ENCODE measurements around the gene PPP2R3C.
"Not testable (repeated sequence)": the region's sequence is repeated elsewhere in the genome, so short reads cannot be mapped to it uniquely, and the experiment has no call there.

Gene PPP2R3C

DNA sequence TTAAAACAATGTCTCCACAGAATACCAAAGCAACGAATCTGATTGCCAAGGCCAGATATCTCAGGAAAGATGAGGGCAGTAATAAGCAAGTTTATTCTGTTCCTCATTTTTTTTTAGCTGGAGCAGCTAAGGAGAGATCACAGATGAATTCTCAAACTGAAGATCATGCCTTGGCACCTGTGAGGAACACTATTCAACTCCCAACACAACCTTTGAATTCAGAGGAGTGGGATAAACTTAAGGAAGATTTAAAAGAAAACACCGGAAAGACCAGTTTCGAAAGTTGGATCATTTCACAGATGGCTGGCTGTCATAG, 1.6 kb upstream of the PPP2R3C start:
- no peak for DNase-seq

DNA sequence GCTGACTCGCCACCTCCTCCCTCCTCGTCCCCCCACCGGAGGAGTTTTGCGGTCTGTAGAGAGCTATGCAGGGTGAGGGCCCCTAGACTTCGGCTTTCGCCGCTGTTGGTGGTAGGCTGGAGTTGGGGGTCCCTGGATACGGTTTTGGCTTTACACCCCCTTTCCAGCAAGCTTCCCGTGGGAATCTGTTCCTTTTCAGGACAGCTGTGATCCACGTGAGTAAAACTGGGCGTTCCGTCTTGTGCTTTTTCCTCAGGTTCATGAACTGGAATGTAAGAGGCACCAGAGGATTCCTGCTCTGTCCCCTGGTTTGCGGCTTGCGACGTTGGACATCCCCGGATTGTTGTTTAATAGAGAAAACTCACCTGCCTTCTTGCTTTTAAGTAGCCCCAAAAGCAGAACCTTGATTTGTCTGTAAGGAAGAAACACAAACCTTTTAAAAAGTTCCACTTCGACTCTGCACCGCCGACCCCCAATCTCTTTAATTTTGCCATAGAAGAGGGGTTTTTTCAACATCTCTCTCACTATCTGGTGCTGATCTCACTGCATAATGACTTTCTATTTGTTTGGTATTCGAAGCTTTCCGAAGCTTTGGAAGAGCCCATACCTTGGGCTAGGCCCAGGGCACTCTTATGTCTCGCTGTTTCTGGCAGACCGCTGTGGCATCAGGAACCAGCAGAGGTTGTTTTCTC, 1.1 kb upstream of the PPP2R3C start:
- peak; percentile 45 to 69 for DNase-seq

DNA sequence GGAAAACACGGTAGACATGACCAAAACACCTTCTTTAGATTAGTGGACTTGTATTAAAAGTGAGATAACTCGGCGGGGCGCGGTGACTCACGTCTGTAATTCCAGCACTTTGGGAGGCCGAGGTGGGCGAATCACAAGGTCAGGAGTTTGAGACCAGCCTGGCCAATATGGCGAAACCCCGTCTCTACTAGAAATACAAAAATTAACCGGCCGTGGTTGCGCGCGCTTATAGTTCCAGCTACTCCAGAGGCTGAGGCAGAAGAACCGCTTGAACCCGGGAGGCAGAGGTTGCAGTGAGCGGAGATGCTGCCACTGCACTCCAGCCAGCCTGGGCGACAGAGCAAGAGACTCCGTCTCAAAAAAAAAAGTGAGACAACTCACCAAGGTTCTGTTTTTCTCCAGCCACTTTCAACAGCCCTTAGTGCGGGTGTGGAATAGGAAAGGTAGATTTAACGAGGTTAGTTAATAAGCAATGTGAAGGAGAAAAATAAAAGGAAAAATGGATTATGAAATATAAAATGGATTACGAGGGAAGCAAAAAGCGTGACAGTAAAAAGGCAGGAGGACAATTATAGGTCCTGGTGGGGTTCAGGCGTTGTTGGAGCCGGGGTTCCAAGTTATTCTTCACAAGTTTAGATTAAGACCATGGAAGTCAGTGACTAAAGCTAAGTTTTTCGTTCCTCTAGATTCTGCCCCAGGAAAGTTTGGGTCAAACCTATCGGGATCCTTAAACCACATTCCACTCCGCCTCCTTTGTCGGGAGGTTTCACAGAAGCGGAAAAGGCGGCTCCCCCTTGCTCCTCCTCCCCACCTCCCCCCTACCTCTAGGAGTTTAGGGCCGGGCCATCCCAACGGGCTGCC, 534 bp downstream of the PPP2R3C start:
- DNase-seq: peak in 1 of 2 experiments; percentile 31

DNA sequence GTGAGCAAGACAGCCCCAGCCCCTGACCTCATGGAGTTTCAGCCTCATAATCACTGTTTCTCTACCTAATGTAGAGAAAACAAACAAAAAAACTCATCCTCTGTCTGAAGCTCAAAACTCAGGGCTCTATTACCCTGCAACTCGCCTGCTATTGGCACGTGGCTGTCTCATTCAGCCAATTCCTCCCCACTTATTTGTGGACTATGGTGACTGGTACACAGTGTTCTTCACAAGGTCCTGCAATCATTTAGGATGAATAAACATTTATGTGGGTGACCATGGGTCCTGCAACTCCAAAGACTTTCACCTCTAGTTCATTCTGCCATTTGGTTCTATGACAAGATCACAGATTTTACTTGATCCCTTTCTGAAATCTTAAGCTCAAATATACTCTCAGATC, 4.7 kb downstream of the PPP2R3C start:
- no peak for DNase-seq

DNA sequence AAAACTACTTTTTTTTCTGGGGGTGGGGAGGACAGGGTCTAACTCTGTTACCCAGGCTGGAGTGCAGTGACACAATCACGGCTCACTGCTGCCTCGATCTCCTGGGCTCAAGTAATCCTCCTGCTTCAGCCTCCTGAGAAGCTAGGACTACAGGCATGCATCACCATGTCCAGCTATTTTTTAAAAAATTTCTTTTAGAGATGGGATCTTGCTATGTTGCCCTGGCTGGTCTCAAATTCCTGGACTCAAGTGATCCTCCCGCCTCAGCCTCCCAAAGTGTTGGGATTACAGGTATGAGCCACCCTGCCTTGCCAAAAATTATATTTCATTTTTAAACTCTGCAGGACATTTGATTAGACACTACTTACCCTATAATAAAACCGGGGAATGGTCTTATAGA, 5.5 kb downstream of the PPP2R3C start:
- no peak for DNase-seq

DNA sequence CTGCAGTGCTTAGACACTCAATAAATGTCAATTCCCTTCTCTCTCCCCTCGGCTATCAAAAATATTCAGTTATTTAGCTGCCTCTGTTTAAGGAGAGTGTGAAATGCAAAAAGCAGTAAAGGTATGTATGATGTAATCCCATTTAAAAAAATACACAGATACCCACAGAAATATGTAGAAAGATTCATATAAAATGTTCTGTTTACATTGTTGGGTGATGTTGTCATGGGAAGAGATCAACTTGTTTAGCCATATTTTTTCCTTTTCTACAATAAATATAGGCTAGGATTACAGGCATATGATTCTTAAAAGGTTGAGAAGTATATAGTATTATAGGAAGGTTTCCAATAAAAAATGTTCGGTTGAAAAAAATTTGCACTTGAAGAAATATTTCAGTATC, 7.8 kb downstream of the PPP2R3C start:
- DNase-seq: no peak

DNA sequence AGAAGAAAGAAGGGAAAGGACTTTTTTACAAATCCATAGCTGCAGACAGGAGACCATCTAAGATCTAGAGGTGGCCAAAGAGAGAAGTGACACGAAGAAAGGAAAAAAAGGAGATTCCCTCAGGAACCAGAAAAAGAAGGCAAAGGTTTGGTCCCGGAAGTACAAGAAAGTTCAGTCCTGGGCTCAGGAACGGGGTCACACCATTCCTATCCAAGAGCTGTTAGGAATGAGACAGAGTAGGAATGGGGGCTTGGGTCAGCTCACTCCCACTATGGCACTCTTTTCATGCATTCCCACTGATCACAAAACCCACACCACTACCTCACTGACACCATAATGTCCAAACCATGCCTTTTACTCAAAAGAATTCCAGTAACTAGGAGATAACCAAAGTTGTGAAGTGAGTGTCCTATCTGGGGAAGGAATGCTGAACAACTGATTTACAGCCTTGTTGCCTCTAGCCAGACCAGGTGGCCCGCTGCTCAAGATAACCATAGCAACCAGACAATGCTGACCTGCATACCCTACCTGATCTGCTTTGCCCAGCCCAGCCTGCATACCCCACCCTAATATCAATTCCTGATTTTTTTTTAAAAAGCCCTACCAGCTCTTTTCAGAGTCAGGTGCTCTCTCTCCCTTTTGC, 8.4 kb downstream of the PPP2R3C start:
- no peak for DNase-seq

DNA sequence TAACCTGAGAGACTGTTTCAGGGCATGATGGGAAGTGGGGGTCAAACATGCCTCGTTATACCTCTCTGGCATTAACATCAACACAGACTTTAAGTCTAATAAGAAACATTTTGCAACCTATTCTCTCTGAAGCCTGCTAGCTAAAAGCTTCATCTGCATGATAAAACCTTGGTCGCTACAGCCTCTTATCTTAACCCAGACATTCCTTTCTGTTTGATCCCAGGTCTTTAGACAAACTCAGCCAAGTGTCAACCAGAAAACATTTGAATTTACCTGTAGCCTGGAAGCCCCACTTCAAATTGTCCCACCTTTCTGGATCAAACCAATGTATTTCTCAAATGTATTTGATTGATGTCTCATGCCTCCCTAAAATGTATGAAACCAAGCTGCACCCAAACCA, 9.1 kb downstream of the PPP2R3C start:
- DNase-seq: no peak

DNA sequence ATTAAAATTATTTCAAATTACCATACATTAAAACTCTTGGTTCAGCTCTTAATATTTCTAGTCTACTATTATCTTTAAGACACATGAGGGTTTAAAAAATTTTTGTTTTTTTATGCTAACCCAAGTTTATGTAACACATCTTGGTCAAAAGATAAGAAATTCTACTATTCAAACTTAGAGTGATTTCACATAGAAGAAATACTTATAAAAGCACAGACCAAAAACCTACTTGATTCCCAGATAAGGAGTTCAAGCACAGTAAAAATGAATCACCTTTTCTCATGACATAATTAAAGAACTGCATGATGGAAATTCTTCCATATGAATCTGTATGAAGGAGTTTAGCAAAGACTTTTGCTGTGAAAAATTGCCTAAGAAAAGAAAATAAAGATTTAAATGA, 13.9 kb downstream of the PPP2R3C start:
- no peak for DNase-seq

DNA sequence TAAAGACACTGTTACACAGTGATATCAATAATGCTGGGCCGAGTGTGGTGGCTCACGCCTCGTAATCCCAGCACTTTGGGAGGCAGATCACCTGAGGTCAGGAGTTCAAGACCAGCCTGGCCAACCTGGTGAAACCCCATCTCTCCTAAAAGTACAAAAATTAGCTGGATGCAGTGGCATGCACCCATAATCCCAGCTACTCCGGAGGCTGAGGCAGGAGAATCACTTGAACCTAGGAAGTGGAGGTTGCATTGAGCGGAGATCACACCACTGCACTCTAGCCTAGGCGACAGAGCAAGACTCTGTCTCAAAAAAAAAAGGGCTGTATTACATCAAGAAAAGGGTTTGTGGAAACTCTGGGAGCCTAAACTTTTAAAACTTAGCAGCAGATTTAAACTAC, 27.1 kb downstream of the PPP2R3C start:
- not testable (repeated sequence) for DNase-seq

DNA sequence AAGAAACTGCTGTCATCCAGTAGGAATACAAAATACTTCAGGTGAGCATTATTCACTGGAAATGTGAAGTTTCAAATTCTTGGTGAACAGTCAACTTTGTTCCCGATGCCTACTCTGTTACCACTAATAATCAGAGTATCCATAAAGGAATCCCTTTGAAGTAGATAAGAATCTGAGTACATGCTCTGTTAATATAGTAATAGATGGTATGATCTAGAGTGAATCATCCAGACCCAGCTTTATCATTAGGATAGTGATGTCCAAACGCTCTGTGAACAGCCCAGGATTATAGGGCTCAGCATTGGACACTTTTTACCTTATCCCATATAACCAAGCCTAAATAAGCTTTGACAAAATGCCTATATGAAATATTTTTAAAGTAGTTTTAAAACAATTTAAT, 33.3 kb downstream of the PPP2R3C start:
- DNase-seq: no peak

DNA sequence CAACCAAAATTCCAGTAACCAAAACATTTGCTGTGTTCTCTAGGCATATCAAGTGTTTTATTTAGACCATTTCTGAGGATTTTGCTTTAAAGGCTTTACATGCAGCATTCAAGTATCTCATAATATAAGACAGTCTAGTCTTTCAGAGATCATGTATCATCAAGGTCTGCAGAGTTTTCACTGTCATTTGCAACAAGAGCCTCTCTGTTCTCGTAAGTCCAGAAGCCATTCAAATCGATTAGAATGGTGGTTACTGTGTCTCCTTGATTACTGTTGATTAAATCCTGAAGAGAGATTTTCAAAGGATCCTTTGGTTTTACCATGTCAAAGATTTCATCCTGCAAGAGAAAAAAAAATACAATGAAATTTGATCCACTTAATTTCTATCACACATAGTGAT, 36.3 kb downstream of the PPP2R3C start:
- DNase-seq: no peak

DNA sequence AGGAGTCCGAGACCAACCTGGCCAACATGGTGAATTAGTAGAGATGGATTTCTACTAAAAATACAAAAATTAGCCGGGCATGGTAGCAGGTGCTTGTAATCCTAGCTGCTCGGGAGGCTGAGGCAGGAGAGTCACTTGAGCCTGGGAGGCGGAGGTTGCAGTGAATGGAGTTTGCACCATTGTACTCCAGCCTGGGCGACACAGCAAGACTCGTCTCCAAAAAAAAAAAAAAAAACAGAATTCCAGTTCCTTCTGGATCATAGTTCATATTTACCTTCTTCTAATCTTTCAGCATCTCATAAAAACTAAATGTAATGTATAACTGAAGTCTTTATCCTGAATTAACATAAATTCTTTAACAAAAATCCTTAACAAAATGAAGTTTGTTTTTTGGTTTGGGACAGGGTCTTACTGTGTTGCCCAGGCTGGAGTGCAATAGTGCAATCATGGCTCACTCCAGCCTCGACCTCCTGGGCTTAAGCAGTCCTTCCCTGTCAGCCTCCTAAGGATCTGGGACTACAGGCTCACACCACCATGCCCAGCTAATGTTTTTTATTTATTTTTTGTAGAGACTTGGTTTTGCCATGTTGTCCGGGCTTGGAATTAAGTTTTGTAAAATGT, 38.1 kb downstream of the PPP2R3C start:
- DNase-seq: no peak

DNA sequence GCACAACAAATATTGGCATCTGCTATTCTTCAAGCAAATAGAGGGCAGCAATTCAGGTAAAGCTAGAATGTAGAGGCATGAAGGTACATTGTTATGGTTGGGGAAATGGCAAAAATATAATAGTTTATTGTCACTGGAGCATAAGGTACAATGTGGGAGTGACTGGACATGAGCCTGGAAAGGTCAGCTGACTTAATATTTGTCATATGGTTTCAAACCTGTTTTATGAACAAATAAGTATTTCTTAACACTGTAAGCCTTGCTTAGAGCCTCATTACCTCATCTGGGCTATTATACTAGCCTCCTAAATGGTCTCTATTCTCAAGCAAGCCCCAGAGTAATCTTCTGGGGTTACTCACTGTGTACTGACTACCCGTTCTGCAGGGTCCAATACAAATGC, 42.0 kb downstream of the PPP2R3C start:
- DNase-seq: no peak

DNA sequence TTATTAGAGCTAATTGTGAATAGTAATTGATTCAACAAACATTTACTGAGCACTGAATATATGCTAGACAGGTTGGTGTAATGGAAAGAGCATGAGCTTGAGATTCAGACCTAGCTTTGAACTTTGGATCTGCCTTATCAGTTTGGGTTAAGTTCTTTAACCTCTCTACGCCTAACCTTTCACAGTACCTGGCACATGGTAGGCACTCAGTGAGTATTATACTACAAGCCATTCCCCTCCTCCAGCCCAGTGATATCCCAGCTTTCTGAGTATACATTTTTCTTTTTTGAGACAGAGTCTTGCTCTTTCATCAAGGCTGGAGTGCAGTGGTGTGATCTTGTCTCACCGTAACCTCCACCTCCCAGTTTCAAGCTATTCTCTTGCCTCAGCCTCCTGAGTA, 43.7 kb downstream of the PPP2R3C start:
- no peak for DNase-seq

DNA sequence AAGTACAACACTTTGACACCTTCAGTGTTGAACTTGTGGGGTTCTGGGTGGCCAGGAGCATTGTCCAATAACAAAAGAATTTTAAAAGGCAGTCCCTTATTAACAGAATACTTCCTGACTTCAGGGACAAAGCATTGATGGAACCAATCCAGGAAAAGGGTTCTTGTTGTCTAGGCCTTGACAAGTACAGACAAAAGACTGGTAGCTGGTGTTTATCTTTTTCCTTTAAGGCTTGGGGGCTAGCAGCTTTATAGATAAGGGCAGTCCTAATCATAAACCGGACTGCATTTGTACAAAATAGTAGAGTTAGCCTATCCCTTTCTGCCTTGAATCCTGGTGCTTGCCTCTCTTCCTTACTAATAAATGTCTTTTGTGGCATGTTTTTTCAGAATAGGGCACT, 48.3 kb downstream of the PPP2R3C start:
- no peak for DNase-seq

DNA sequence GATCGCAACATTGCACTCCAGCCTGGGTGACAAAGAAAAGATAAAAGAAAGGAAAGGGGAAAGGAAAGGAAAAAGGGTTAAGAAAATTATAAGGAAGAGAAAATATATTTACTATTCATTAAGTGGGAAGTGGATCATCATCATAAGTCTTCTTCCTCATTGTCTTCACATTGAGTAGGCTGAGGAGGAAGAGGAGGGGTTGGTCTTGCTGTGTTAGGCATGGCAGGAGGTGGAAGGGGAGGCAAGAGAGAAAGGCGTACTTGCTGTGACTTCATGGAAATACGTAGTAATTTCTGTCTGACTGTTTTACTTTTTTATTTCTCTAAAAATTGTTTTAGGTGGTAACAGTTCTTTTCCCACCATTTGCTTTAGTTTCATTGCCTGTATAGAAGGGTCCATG, 49.6 kb downstream of the PPP2R3C start:
- DNase-seq: no peak

DNA sequence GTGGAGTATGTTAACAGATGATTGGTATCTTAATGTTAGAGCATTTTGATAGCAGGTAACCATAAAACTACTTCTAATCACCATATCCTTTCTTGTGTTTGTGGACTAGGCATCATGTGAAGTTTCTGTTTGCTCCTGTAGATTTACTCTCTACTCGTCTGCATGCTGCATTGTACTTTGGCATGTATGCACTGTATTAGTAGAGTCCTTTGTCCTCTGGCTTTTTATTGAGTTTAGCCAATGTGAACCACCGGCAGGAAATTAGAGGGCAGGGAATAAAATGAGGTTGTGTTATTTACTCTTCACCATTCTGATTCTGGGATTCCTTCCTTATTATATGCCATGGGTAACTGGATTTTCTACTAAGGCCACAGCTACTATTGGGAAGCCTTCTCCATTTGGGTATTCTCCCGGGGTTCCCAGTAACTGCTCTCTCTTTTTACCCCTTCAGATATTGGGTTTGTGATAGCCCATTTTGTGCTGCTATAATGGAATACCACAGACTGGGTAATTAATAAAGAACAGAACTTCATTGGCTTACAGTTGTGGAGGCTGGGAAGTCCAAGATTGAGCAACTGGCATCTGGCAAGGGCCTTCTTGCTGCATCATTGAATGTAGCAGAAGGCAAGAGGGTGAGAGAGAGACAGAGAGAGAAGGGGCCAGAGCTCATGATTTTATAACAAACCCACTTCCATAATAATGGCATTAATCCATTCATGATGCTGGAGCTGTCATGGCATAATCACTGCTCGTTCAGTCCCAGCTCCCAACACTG, 53.4 kb downstream of the PPP2R3C start:
- no peak for DNase-seq

DNA sequence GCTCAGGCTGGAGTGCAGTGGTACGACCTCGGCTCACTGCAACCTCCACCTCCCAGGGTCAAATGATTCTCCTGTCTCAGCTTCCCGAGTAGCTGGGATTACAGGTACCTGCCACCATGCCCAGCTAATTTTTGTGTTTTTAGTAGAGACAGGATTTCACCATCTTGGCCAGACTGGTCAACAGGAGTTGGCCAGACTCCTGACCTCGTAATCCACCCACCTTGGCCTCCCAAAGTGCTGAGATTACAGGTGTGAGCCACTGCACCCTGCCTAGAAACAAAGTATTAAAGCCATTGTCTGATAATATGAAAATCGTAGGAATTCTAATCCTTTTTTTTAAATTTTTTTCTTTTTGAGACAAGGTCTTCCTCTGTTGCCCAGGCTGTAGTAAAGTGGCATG, 56.1 kb downstream of the PPP2R3C start:
- not testable (repeated sequence) for DNase-seq

DNA sequence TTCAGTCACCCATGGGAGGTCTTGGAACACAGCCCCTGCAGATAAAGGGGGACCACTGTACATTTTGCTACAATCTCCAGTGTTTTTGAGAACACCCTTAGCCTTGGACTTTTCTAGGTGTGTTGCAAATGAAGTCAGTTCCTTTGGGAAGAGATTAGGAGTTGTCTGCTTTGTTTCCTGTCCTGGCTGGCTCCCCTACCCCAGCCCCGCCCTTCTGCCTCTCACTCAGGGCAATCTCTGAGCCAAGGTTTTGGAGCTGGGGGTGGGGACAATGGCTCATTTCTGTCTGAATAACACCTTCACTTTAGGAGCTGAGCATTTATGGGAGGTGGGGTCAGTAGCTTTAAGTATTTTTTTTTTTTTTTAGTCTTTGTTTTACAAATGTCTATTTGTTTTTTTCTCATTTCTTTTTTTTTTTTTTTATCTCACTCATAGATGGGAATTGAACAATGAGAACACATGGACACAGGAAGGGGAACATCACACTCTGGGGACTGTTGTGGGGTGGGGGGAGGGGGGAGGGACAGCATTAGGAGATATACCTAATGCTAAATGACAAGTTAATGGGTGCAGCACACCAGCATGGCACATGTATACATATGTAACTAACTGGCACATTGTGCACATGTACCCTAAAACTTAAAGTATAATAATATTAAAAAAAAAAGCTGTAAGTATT, 60.5 kb downstream of the PPP2R3C start:
- DNase-seq: not testable (repeated sequence)

DNA sequence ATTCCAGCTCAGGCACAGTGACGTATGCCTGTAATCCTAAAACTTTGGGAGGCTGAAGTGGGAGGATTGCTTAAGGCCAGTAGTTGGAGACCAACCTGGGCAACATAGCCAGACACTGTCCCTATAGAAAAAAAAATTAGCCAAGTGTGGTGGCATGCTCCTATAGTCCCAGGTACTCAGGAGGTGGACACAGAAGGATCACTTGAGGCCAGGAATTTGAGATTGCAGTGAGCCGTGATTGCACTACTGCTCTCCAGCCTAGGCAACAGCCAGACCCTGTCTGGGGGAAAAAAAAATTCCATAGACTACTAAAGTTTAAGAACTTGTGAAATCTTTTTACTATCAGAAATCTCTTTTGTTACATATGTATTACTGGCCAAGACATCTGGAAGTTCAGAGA, 69.2 kb downstream of the PPP2R3C start:
- DNase-seq: no peak

DNA sequence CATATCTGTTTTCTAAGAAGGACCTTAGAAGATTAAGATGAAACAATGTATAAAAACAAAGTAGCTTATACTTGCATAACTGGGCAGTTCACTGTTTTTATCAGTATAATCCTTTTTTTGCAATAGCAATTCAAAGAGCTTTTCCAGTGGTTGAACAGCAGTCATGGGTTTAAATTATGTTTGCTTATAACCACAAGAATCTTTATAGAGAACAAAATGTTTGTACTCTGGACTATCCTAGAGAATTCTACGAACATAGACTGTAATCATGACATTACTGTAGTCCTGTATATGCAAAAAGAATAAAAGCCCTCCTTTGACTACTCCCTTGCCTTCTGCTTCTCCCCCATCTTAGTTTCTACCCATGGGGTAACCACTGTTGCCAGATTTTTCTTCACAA, 70.0 kb downstream of the PPP2R3C start:
- DNase-seq: no peak

All from NCI-H526 (cell line).